Measurements from ENCODE around the gene SAG.

The SAG gene

DNA sequence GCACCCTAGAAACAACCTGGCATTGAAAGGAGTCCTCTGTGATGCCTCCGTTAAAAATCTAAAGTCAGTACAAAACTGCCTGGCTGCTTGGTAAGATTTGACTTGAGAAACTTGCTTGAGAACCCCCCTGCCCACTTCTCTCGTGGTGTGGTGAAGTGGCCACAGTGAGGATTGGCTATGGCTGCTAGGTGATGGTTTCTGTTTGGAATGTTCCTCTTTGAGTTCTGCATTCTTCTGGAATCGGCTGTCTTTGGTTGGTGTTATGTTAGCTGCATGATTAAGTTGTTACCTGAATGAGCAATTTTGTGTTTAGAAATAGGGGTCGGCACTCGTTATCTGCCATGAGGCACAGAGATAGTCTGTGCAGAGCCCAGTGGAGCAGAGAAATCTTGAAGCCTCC, 21.7 kb upstream of the SAG start:
- DNase-seq (ENCODE audit: low read depth, low spot score): no peak
- no peak overlapping the region for H3K27ac ChIP-seq

DNA sequence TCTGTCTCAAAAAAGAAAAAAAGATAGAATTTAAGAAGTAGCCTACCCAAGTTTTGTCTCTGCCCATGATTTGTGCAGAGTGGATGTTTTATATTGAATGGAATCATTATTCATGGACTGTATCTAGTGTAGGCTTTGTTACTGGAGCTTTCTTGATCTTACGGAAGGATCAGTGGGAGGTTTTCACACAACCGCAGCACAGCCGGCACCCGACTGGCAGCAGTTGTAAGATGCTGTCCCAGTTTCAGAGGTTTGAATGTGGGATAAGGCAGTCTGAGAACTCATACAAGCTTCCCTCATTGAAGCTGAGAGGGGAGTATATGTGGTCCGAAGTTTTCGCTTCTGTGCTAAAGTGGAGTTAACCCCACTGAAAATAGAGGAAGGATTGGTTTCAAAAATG, 19.7 kb upstream of the SAG start:
- no peak for DNase-seq (ENCODE audit: low read depth, low spot score)
- H3K27ac ChIP-seq: no peak overlapping the region

DNA sequence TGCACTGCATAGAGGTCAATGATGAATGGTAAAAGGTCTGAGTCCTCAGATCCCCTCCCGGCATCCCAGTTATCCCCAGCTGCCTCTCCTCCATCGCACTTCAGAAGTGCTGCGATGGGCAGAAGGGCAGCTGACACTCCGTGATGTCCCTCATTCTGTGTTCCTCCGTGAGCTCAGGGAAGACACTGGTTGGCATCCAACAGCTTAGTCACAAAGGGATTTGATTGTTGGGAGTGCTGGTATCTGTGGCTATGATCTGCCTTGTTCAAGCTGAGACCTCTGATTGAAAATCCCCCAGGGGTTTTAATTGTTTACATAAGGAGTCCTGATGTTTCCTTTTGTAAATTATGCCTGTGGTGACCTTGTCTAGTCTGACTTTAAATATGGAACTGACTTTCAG, 19.0 kb upstream of the SAG start:
- DNase-seq (ENCODE audit: low read depth, low spot score): no peak
- H3K27ac ChIP-seq: no peak overlapping the region

DNA sequence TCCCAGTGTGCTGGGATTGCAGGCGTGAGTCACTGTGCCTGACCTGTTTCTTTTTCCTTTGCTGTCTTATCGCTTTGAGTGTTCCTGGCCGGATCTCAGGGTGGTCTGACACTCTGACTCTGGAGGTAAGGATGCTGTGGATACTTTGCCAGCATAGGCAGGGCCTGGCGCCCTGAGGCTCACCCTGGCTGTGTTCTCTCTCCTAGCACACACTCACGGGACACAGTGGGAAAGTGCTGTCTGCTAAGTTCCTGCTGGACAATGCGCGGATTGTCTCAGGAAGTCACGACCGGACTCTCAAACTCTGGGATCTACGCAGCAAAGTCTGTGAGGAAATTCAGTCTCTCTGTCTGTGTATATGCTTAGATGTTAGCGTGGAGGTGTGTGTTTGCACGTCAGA, 18.0 kb upstream of the SAG start:
- no peak overlapping the region for H3K27ac ChIP-seq
- DNase-seq (ENCODE audit: low read depth, low spot score): no peak

DNA sequence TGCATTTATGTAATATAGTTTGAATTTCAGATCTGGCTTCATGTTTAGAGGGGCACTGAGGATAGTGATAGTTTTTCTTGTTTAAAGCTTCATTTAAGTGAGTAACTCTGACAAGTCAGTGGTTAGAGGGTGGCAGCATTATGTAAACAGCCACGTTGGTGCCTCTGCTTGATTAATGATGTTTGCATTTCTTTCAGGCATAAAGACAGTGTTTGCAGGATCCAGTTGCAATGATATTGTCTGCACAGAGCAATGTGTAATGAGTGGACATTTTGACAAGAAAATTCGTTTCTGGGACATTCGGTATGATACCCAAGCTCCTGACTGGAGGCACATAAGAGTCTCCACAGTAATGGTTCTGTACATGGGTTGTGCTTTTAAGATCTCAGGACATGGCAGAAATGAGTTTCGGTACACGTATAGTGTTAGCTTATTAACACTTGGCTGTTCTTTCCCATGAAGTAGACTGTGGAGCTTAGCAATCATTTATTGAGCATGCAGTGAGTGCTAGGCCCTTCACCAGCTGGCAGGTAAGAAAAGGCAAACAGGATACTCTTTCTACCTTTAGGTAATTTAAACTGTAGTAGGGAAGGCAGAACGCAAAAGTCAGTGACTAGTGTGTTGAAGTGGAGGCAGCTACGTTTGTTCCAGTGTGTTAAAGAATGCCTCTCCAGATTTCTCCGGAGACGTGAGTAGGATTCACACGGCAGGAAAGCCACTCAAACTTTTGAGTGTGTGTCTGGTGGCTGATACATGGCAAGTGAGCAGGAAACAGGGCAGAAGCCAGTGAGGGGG, 17.4 kb upstream of the SAG start:
- H3K27ac ChIP-seq: no peak overlapping the region
- no peak for DNase-seq (ENCODE audit: low read depth, low spot score)

DNA sequence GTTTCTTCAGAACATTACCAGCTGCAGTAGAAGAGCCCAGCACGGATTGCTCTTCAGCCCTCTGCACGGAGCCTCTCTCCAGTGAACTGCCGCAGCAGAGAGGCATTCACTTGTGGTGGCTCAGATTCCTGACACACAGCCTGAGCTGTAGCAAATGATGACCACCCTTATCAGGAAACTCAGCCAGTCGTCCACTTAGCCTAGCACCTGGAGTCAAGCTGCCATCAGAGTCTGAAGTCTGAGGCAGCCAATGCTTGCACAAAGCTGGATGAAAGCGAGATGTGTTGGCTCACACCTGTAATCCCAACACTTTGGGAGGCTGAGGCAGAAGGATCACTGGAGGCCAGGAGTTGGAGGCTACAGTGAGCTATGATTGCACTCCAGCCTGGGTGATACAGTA, 11.7 kb upstream of the SAG start:
- no peak overlapping the region for H3K27ac ChIP-seq
- no peak for DNase-seq (ENCODE audit: low read depth, low spot score)

DNA sequence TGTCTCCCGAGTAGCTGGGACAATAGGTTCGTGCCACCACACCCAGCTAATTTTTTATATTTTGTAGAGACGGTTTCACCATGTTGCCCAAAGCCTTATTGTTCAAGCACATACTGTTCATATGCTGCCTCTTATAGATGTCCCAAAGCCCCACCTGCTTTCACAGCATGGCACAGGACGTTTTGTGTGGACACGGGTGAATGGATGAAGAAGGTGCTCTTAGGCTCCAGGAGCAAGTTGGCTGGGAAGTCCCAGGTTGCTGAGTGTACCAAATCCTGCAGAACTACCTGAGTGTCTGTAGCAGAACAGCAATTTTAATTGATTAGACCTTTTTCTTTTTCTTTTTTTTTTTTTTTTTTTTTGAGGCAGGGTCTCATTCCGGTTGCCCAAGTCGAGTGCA, 10.5 kb upstream of the SAG start:
- H3K27ac ChIP-seq: no peak overlapping the region
- DNase-seq (ENCODE audit: low read depth, low spot score): no peak

DNA sequence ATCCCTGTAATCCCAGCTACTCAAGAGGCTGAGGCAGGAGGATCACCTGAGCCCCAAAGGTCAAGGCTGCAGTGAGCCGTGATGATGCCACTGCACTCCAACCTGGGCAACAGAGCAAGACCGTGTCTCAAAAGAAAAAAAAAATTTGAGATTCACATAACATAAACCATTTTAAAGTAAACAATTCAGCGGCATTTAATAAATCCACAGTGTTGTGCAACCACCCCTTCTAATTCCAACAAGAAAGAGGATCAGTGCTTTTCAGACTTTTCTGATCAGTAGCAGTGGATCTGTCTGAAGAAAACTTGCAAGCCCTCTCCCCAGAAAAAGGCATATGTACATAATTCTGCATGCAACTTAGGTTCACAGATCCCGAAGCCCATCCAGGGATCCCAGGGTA, 7.2 kb upstream of the SAG start:
- H3K27ac ChIP-seq: no peak overlapping the region
- no peak for DNase-seq (ENCODE audit: low read depth, low spot score)

DNA sequence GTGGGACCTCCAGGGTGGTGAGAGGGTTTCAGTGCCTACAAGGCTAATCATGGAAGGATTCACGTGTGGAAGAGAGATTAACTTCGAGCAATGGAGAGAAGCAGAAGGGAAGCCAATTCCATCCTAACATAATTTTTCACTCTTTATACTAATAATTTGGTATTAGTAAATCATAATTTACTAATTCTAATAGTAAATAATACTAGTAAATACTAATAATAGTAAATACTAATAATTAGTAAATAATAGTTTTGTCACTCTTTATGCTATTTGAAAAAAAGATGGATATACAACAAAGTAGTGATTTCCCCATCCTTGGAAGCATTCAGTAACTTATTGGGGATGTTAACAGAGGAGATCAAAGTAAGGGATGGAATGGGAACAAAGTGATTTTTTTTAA, 6.4 kb upstream of the SAG start:
- DNase-seq (ENCODE audit: low read depth, low spot score): no peak
- H3K27ac ChIP-seq: no peak overlapping the region

DNA sequence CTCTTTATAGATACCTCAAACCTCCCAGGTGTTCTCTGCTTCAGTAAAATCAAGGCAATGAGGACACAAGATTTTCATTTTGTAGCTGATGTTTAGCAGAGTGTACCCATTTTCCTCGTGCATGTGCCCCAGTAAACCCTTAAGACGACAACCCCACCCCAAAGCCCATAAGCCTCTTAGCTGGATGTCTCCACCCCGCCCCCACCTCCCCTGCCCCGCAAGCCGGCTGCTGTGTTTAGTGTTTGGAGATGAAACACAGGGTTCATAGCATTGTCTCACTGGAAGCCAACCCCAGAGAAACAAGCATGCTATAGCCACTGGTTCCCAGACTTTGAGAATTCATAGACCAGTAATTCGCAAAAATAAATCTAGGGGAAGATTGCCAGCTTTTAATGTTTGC, 5.8 kb upstream of the SAG start:
- no peak overlapping the region for H3K27ac ChIP-seq
- no peak for DNase-seq (ENCODE audit: low read depth, low spot score)

DNA sequence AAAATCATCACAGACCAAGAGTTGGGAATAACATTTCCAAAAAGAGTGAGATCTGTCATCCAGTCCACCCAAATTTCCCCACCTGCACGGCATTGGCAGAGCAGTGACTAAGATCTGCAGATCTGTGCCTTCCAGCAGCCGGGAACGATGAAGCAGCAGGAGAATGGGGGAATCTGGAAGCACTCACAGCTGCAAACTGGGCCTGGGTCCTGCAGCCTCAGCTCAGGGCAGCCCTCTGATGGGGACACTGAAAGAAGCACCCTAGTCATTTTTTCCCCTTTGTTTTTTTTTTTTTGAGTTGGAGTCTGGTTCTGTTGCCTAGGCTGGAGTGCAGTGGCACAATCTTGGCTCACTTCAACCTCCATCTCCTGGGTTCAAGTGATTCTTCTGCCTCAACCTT, 4.4 kb upstream of the SAG start:
- H3K27ac ChIP-seq: no peak overlapping the region
- DNase-seq (ENCODE audit: low read depth, low spot score): no peak

DNA sequence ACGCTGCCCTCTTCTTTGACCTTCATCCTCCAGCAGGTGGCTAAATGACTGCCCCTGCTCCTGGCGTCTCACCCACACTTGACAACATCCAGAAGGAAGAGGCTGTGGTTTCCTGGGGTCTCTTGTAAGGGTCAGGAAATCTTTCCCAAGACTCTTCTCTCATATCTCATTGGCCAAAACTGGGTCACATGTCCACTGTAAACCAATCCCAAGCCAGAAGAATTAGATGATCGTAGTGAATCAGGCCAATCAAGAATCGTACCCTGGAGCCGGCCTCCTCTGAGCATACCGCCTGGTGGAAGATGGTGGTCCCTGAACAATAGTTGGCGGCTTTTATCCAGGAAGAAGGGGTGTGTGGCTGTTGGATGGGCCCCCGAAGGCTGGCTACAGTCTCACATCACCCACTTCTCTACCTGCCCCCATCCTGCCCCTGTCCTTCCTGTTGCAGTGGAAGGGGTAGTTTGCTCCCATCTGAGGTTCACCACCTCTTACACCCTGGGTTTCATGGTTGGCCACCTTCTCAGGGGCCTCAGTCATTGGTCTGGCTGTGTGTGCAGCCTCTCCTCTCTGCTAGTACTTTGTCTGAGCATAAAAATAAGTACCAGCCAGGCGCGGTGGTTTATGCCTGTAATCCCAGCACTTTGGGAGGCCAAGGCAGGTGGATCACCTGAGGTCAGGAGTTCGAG, 3.8 kb downstream of the SAG start:
- no peak overlapping the region for H3K27ac ChIP-seq
- no peak for DNase-seq (ENCODE audit: low read depth, low spot score)

DNA sequence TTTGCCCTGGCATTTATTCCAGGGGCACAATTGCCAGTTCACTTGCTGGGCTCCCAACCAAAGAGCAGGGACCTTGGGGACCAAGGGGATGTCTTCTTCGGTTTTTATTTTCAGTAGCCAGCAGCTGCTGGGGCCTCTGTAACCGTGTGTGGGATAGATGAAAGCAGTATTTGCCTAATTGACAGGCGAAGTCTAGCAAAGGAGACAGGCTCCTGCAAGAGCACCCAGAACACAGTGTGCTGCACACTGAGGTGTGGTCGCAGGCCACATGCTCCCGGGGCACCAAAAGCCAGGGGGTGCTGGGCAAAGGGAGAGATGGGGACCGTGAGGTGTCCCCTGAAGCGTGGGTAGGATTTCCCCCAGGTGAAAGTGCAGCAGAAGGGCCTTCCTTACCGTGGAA, 5.3 kb downstream of the SAG start:
- no peak overlapping the region for H3K27ac ChIP-seq
- DNase-seq (ENCODE audit: low read depth, low spot score): no peak

DNA sequence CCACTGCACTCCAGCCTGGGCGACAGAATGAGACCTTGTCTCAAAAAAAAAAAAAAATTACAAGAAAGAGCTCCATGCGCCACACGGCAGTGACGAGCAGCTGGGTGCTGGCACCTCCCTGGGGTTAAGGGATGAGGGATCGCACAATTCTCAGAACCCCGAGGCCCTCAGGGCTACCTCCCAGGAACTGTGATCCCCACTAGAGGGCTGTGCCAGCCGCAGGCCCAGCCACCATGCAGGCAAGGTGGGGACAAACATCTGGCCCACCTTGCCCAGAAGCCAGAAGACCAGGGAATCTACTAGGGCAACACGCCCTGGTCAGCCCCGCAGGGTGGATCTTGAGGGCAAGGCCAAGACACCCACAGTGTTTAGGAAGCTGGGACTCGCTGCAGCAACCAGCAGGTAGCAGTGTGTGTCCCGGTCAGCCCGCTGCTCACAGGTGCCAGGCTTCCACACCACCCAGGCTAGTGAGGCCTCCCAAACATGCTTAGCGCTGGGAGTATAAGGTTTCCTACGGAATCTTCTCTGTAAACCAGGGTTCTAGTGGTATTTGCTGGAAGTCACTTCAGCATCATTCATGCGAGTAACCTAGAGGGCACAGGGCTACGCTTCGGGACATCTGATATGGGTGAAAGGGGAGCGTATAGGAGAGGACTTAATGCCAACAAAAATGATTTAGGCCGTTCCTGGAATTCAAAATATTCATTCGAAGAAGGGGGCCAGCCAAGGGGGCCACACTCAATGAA, 6.7 kb downstream of the SAG start:
- no peak overlapping the region for H3K27ac ChIP-seq
- DNase-seq (ENCODE audit: low read depth, low spot score): no peak

DNA sequence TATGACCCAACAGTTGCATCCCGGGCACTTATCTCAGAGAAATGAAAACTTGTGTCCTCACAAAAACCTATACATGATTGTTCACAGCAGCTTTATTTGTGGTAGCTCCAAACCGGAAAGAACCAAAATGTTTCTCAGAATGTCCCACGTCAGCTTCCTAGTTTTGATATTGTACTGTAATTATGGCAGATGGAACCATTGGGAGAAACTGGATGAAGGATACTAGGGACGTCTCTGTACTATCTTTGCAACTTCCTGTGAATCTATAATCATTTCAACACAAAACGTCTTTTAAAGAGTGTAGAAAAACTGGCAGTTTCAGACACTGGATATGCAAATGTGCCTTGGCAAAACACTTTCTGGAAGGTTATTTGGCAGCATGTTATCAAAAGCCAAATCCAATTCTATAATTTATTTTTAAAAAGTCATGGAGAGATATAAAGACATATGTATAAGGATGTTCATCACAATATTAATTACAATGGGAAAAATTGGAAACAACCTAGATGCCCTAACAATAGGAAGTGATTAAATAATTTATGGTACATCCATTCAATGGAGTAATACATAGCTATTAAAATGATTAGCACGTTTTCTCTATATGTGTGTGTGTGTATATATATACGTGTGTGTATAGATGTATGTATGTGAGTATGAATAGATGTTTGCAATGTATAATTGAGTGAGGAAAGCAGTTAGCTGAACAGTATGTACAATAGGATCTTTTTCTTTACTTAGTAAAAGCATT, 9.8 kb downstream of the SAG start:
- DNase-seq (ENCODE audit: low read depth, low spot score): no peak
- H3K27ac ChIP-seq: no peak overlapping the region

DNA sequence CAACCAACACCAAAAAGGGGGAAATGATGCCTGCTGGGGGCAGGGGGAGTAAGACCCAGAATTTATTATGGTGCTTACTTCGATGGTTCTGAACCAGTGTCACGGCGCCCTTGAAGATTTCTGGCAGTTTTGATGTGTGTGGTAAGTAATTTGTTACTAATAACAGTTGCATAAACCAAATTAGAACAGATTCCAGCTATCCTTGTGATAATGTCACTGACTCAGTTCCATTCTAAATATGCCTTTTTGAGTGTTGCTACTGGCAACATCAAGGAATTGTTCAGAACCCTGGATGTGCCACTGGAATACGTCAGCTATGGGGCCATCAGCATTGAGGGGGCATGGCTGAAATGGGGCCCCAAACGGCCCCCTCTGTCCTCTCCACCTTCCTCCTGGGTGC, 11.6 kb downstream of the SAG start:
- H3K27ac ChIP-seq: no peak overlapping the region
- no peak for DNase-seq (ENCODE audit: low read depth, low spot score)

DNA sequence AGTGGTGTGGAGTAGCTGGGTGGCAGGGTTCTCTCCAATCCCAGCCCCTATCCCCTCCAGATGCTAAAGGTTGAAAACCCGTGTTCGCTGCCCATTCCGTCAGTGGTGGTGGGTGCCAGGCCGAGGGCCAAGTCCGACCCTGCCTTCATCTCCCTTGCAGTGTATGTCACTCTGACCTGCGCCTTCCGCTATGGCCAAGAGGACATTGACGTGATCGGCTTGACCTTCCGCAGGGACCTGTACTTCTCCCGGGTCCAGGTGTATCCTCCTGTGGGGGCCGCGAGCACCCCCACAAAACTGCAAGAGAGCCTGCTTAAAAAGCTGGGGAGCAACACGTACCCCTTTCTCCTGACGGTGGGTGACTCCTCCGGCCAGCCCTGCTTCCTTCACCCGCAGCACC, 12.9 kb downstream of the SAG start:
- DNase-seq (ENCODE audit: low read depth, low spot score): no peak
- no peak overlapping the region for H3K27ac ChIP-seq

DNA sequence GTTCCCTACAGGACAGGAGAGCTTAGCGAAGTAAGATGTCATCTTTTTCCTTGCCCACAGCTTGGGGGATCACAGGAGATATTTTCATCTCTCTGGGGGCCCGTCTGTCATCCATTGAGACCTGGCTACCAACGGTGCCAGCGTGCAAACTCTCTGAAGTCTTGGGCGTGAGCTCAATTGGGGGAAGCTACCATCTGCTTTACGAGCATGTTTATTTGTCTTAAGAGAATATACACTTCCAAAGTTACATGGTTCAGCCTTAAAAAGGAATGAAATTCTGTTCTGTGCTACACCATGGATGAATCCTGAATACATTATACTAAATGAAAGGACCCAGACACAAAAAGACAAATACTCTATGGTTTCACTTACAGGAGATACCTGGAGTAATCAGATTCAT, 13.6 kb downstream of the SAG start:
- no peak overlapping the region for H3K27ac ChIP-seq
- no peak for DNase-seq (ENCODE audit: low read depth, low spot score)

DNA sequence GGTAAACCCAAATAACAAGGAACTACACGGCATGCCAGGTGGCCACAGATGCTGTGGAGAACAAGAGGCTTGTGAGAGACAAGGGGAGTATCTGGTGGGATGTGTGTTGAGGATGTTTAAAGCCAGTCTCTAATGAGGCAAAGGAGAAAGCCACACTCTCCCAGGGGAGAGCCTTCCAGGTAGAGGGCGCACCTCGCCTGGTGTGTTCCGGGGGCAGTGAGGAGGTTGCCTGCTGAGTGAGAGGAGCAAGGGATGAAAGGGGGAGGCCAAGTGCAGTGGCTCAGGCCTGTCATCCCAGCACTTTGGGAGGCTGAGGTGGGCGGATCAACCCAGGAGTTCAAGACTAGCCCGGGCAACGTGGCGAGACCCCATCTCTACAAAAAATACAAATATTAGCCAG, 16.2 kb downstream of the SAG start:
- no peak for DNase-seq (ENCODE audit: low read depth, low spot score)
- no peak overlapping the region for H3K27ac ChIP-seq

DNA sequence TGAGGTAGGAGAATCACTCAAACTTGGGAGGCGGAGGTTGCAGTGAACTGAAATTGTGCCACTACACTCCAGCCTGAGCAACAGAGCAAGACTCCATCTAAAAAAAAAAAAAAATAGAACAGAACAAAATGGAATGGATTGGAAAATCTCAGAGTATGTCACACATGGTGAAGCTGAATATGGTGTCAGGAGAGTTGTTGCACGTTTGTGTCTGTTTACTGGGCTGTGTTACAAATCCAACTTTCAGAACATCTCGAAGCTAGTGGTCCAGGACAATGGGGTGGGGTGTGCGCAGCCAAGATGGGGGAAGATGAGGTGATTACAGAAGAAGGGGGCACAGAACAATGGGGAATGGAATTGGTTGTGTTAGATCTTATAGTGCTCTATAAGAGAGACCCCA, 17.6 kb downstream of the SAG start:
- no peak for DNase-seq (ENCODE audit: low read depth, low spot score)
- H3K27ac ChIP-seq: no peak overlapping the region

DNA sequence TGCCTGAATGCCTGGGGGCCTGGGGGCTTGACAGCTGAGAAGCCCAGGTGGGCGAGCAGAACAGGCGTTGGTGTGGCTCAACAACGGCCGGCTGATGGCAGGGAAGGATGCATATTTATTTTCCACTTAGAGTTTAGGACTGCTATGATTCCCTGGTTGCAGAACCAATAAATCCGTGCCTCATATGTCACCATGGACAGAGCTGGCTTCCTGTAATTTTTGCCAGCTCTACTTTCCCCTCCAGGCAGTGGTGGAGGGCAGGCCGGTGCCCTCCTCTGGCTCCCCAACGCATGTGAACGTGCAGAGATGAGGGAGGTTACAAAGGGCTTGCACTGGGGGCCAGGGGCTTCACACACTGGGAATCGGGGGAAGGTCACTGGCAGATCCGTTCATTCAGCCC, 18.2 kb downstream of the SAG start:
- DNase-seq (ENCODE audit: low read depth, low spot score): no peak
- no peak overlapping the region for H3K27ac ChIP-seq

Measured in epithelial cell of prostate (primary cell).